BLaER1 (cell line): ENCODE measurements around the gene INF2.
A peak's percentile ranks its signal among the peaks of the same experiment; 100 is the strongest.
"Not testable (repeated sequence)": the region's sequence is repeated elsewhere in the genome, so short reads cannot be mapped to it uniquely, and the experiment has no call there.

Experiments used
- H3K27ac ChIP-seq: shearing (Covaris generic); formaldehyde crosslinking; 2 replicates; pipeline ENCODE4 v1.8.1; 2022
- H3K27me3 ChIP-seq: shearing (Covaris generic); formaldehyde crosslinking; 2 replicates; pipeline ENCODE4 v1.8.1; 2022
- H3K36me3 ChIP-seq: shearing (Covaris generic); formaldehyde crosslinking; 2 replicates; pipeline ENCODE4 v1.8.1; 2022
- H3K4me1 ChIP-seq: shearing (Covaris generic); formaldehyde crosslinking; 2 replicates; pipeline ENCODE4 v1.8.1; 2022
- H3K4me2 ChIP-seq: shearing (Covaris generic); formaldehyde crosslinking; 2 replicates; pipeline ENCODE4 v1.8.1; 2022
- H3K4me3 ChIP-seq: shearing (Covaris generic); formaldehyde crosslinking; 2 replicates; pipeline ENCODE4 v1.8.1; 2022
- H3K9ac ChIP-seq: shearing (Covaris generic); formaldehyde crosslinking; 2 replicates; pipeline ENCODE4 v1.8.1; 2022
- H3K9me3 ChIP-seq: shearing (Covaris generic); formaldehyde crosslinking; 2 replicates; pipeline ENCODE4 v1.8.1; 2022
- H4K20me1 ChIP-seq: shearing (Covaris generic); formaldehyde crosslinking; 2 replicates; pipeline ENCODE4 v1.8.1; 2022
- Cebpa-rat ChIP-seq: shearing (Covaris generic); IDR thresholded peaks from 2 replicates; pipeline ENCODE4 v1.8.1; 2022

The INF2 gene

DNA sequence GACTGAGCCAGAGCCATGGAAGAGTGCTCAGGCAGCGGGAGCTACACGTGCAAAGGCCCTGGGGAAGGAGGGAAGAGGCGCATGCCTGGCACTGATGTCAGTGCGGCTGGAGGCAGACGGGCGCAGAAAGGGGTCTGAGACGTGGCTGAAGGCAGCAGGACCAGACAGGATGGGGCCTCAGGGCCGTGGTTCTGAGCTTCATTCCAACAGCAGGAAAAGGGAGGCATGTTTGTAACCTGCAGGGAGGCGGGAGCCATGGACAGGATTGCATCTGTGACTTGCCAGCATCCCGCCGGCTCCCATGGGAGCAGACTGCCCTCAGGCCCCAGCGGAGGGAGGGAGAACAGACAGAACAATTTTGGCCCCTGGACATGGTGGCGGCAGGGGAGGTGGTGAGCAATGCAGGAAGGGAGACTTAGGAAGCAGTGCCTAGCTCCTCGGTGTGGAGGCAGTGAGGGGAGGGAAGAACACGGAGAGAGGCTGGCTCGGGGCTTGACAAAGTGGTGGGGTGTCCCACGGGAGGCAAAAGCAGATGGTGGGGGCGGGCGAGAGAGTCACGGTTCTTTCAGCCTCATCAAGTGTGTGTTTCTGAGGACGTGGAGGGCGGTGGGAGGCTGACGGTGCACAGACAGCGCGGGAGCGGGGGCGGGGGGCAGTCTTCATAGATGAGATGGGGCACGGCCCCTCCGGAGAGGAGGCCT is 33.3 kb upstream of the INF2 start:
- TF ChIP-seq Cebpa-rat, result no peak
- Histone ChIP-seq H4K20me1 (no peaks in the 10 kb centered on the region), H3K9ac (peak overlapping the region; percentile 78), H3K4me2 (peak overlapping the region; percentile 100), H3K27me3 (no peaks in the 10 kb centered on the region), H3K36me3 (peaks cover 23% of the 10 kb centered on the region), H3K27ac (peak overlapping the region; percentile 97), H3K4me1 (peaks cover 71% of the 10 kb centered on the region), H3K4me3 (peak overlapping the region; percentile 66), H3K9me3 (peaks cover 40% of the 10 kb centered on the region)

GRCh38 chr14:104657101-104657524 is 32.3 kb upstream of the INF2 start:
- H3K4me2 ChIP-seq, result peak overlapping the region; percentile 100
- no peak for TF ChIP-seq Cebpa-rat

DNA sequence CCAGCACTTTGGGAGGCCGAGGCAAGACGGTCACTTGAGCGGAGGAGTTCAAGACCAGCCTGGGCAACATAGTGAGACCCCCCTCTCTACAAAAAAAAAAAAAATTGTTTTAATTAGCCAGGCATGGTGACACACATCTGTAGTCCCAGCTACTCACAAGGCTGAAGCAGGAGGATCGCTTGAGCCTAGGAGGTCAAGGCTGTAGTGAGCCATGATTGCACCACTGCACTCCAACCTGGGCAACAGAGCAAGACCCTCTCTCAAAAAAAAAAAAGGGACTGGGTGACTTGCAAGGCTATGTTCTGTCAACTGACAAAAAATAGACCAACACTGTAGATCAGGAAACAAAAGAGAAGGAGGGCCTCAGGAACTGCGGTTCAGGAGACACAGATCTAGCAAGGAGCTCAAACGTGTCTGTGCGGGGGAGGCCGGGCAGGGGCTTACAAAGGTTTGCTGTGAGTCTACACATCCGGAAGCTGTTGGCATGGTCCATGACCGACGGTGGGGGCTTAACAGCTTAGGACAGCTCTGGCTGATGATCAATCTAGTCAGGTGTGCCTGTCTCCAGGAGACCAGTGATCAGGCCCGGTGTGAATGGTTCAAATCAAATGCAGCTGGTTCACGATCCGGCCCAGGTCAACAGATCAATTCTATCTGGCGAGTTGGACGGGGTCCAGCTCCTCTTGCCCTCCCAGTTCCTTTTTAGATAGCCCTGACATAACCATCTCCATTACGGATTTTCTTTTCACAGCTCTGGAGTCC is 31.7 kb upstream of the INF2 start:
- peak overlapping the region; percentile 78 for H3K9ac ChIP-seq
- peak overlapping the region; percentile 100 for H3K4me2 ChIP-seq
- H3K27me3 ChIP-seq, result no peaks in the 10 kb centered on the region
- peak overlapping the region; percentile 97 for H3K27ac ChIP-seq
- H3K9me3 ChIP-seq, result peaks cover 30% of the 10 kb centered on the region
- peak overlapping the region; percentile 66 for H3K4me3 ChIP-seq
- H3K36me3 ChIP-seq, result peaks cover 15% of the 10 kb centered on the region
- H3K4me1 ChIP-seq, result peaks cover 76% of the 10 kb centered on the region
- no peaks in the 10 kb centered on the region for H4K20me1 ChIP-seq
- peak; percentile 32; the same call in 1 of the 2 replicates for TF ChIP-seq Cebpa-rat

More at GRCh38 chr14:104657101-104657524, 32.3 kb upstream of the INF2 start:
- Histone ChIP-seq H3K27me3 (no peaks in the 10 kb centered on the region), H3K9me3 (peaks cover 32% of the 10 kb centered on the region), H3K4me1 (peaks cover 71% of the 10 kb centered on the region), H3K9ac (peak overlapping the region; percentile 78), H3K4me3 (peak overlapping the region; percentile 66), H3K36me3 (peaks cover 21% of the 10 kb centered on the region), H3K27ac (peak overlapping the region; percentile 97), H4K20me1 (no peaks in the 10 kb centered on the region)

DNA sequence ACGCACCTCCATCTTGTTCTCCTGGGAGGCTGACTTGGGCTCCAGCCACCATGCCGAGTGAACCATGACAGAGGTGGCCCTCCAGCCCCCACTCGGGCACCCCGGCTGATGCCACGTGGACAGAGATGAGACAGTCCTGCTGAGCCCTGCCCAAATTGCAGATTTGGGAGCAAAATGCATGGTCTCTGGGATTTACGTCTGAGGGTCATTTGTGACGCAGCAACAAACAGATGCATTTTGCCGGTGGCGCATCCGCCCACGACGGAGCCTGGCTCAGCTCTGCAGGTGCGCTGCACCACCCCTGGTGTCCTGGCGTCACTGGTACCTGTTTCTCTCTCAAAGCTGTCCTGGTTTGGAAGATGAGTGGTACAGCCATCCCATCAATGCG is 31.1 kb upstream of the INF2 start:
- Histone ChIP-seq H3K27me3 (no peaks in the 10 kb centered on the region), H3K4me2 (peak overlapping the region; percentile 100), H4K20me1 (no peaks in the 10 kb centered on the region), H3K9me3 (peaks cover 26% of the 10 kb centered on the region), H3K36me3 (peaks cover 11% of the 10 kb centered on the region), H3K4me1 (peaks cover 82% of the 10 kb centered on the region), H3K9ac (peak overlapping the region; percentile 78), H3K4me3 (peak overlapping the region; percentile 66), H3K27ac (peak overlapping the region; percentile 97)
- TF ChIP-seq Cebpa-rat, result no peak

DNA sequence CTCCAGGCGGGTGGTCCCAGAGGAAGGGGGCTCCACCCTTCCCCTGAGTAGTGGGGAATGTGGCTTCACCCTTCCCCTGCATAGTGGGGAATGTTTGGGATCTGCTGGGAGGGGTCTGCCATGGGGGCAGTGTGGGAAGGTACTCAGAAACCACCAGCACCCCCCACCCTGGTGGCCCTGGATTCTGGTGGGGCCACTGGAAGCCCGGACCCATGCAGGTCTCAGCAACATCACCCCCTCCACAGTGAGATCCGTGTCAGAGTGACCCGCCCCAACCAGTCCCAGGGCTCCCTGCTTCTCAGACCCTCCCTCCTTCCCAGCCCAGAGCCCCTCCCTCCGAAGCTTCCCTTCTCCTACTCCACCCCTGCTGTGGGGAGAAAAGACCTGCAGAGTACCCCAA is 30.3 kb upstream of the INF2 start:
- Histone ChIP-seq H3K4me1 (peaks cover 90% of the 10 kb centered on the region), H3K27ac (peak overlapping the region; percentile 97), H3K4me3 (peak overlapping the region; percentile 66), H3K9me3 (peaks cover 18% of the 10 kb centered on the region), H4K20me1 (no peaks in the 10 kb centered on the region), H3K9ac (peak overlapping the region; percentile 78), H3K27me3 (no peaks in the 10 kb centered on the region), H3K4me2 (peak overlapping the region; percentile 100), H3K36me3 (peaks cover 4% of the 10 kb centered on the region)
- no peak for TF ChIP-seq Cebpa-rat

- Histone ChIP-seq H3K9me3 (peaks cover 11% of the 10 kb centered on the region; the same call in 1 of the 2 replicates), H3K9ac (peak overlapping the region; percentile 78), H3K4me3 (peak overlapping the region; percentile 66), H3K36me3 (no peaks in the 10 kb centered on the region; the same call in 1 of the 2 replicates), H4K20me1 (no peaks in the 10 kb centered on the region), H3K4me2 (peak overlapping the region; percentile 100), H3K27me3 (no peaks in the 10 kb centered on the region), H3K4me1 (peaks cover 98% of the 10 kb centered on the region), H3K27ac (peak overlapping the region; percentile 97)
- TF ChIP-seq Cebpa-rat, result no peak
These were observed 29.5 kb upstream of the INF2 start for GRCh38 chr14:104659764-104660523.

GRCh38 chr14:104660597-104660996 is 28.8 kb upstream of the INF2 start:
- Histone ChIP-seq H3K27ac (peak overlapping the region; percentile 97), H3K36me3 (no peaks in the 10 kb centered on the region; the same call in 1 of the 2 replicates), H3K4me1 (peaks cover 100% of the 10 kb centered on the region), H3K9ac (peak overlapping the region; percentile 78), H3K27me3 (no peaks in the 10 kb centered on the region), H3K4me3 (peak overlapping the region; percentile 66), H4K20me1 (no peaks in the 10 kb centered on the region), H3K9me3 (peaks cover 6% of the 10 kb centered on the region; the same call in 1 of the 2 replicates), H3K4me2 (peak overlapping the region; percentile 100)
- no peak for TF ChIP-seq Cebpa-rat

DNA sequence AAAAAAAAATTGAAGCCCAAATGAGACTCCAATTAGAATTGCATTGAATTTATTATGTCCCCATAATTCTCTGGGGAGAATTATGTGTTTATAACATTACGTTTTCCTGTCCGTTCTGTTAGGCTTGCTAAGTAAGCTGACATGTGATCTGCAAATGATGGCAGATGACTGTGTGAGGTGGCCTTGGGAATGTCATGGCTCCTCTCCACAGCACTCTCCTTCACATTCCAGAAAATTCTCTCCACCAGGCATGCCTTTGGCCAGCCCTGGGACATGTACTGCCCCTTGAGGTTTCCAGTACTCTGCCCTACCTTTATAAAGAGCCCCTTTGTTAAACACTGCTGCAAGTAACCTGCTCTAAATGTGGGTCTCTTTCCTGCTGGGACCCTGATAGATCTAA is 28.3 kb upstream of the INF2 start:
- Histone ChIP-seq H3K9ac (peak overlapping the region; percentile 78), H3K4me2 (peak overlapping the region; percentile 100), H3K36me3 (no peaks in the 10 kb centered on the region; the same call in 1 of the 2 replicates), H3K9me3 (peaks cover 6% of the 10 kb centered on the region; the same call in 1 of the 2 replicates), H3K4me3 (peak overlapping the region; percentile 66), H3K27ac (peak overlapping the region; percentile 97), H4K20me1 (no peaks in the 10 kb centered on the region), H3K4me1 (peaks cover 100% of the 10 kb centered on the region), H3K27me3 (no peaks in the 10 kb centered on the region)
- no peak for TF ChIP-seq Cebpa-rat

GRCh38 chr14:104661528-104662157 is 27.8 kb upstream of the INF2 start:
- not testable (repeated sequence) for H4K20me1 ChIP-seq, H3K27me3 ChIP-seq, H3K36me3 ChIP-seq, H3K9me3 ChIP-seq
- Histone ChIP-seq H3K4me1 (peaks cover 100% of the 10 kb centered on the region), H3K27ac (peak overlapping the region; percentile 97), H3K4me2 (peak overlapping the region; percentile 100), H3K9ac (peak overlapping the region; percentile 78), H3K4me3 (0 out of 2 replicates have a peak overlapping the region, but pooled peaks have one; percentile 66)

- Histone ChIP-seq H3K4me1 (peaks cover 92% of the 10 kb centered on the region), H3K27ac (peak overlapping the region; percentile 59), H3K4me2 (peak overlapping the region; percentile 24)
- H3K4me3 ChIP-seq, H3K27me3 ChIP-seq, H3K36me3 ChIP-seq, H4K20me1 ChIP-seq, H3K9me3 ChIP-seq, H3K9ac ChIP-seq: not testable (repeated sequence)
These were observed 26.9 kb upstream of the INF2 start for GRCh38 chr14:104662472-104662871.
